Osteoblast (primary cell): Measurements from ENCODE around the gene BIRC7. TPM values are rescaled to one million over a fixed set of nuclear protein-coding genes. Genes with fewer than 3 reads are reported as not detected.
A peak's percentile ranks its signal among the peaks of the same experiment; 100 is the strongest.

Experiments
- DNase-seq: peaks from one replicate; pipeline ENCODE4 v3.0.0; 2011; ENCODE audit warnings: low spot score, mixed read lengths; ENCODE audit not compliant: insufficient read length; ENCODE audit errors: missing footprints
- H2AFZ ChIP-seq: 2 replicates; pipeline ENCODE4 v1.6.0; 2011; ENCODE audit warnings: mild to moderate bottlenecking, low read length
- H3K27ac ChIP-seq: 2 replicates; pipeline ENCODE4 v1.5.1; 2011; ENCODE audit warnings: mild to moderate bottlenecking, low read depth, low read length, moderate library complexity
- H3K27me3 ChIP-seq: 2 replicates; pipeline ENCODE4 v1.6.0; 2012; ENCODE audit warnings: mild to moderate bottlenecking, control low read depth, inconsistent platforms, low read length, moderate library complexity; ENCODE audit not compliant: insufficient read depth
- H3K36me3 ChIP-seq: 2 replicates; pipeline ENCODE4 v1.5.1; 2011; ENCODE audit warnings: mild to moderate bottlenecking, low read length, control low read depth, moderate library complexity; ENCODE audit not compliant: insufficient read depth
- H3K4me1 ChIP-seq: 2 replicates; pipeline ENCODE4 v1.5.1; 2011; ENCODE audit warnings: mild to moderate bottlenecking, low read length, control low read depth, moderate library complexity; ENCODE audit not compliant: insufficient read depth
- H3K4me2 ChIP-seq: 2 replicates; pipeline ENCODE4 v1.6.0; 2011; ENCODE audit warnings: mild to moderate bottlenecking, low read length; ENCODE audit not compliant: insufficient read depth
- H3K4me3 ChIP-seq: fragments of 200-600 bp; sonication (generic); 3 replicates; pipeline ENCODE4 v1.5.1; 2012; ENCODE audit warnings: mild to moderate bottlenecking, low read length, inconsistent platforms; ENCODE audit not compliant: insufficient read depth
- H3K79me2 ChIP-seq: 2 replicates; pipeline ENCODE4 v1.6.0; 2012; ENCODE audit warnings: mild to moderate bottlenecking, low read length, control low read depth, inconsistent platforms; ENCODE audit not compliant: insufficient read depth
- H3K9me3 ChIP-seq: 2 replicates; pipeline ENCODE4 v1.5.1; 2011; ENCODE audit warnings: low read depth, low read length, control low read depth
- H4K20me1 ChIP-seq: 2 replicates; pipeline ENCODE4 v1.6.0; 2012; ENCODE audit warnings: mild to moderate bottlenecking, low read length, control low read depth; ENCODE audit not compliant: insufficient read depth
- CTCF ChIP-seq: IDR thresholded peaks from 2 replicates; pipeline ENCODE4 v1.5.1; 2011; ENCODE audit warnings: mild to moderate bottlenecking, low read depth, low read length, moderate library complexity; ENCODE audit errors: extremely low read depth
- total RNA-seq: library from RNA; depleted of rRNA; stranded (reverse); fragments of >200 nt; gene quantifications from 2 replicates; pipeline ENCODE4 v1.2.3, GENCODE V29; 2012

The BIRC7 gene
- total RNA-seq, 1 donor = under 0.01 TPM

- TF ChIP-seq CTCF = peak; percentile 33
- DNase-seq = peak; percentile 85
- no peaks in the 10 kb centered on the region for H3K9me3 ChIP-seq
These were observed 859 bp upstream of the BIRC7 start for GRCh38 chr20:63234693-63235398.

DNA sequence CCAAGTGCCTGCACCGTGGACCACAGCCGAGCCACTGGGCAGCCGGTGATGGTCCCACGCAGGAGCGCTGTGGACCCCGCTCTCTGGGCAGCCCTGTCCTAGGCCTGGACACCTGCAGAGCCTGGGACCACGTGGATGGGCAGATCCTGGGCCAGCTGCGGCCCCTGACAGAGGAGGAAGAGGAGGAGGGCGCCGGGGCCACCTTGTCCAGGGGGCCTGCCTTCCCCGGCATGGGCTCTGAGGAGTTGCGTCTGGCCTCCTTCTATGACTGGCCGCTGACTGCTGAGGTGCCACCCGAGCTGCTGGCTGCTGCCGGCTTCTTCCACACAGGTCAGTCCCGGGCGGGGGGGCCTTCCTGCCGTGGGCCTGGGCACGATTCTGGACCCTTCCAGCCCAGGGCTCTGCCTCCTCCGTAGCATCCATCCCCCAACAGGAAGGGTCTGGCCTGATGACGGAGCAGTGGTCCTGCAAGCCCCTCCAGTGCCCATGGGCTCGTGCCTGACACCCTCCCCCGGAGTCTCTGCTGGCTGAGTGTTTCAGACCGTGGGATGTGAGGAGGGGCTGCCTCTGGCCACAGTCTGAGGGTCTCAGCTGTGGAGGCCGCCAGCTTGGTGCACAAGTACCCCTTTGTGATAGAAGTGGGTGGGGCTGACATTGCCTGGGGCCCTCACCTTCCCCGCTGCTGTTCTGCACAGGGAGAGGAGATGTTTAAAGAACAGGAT is 572 bp downstream of the BIRC7 start:
- no peak overlapping the region for H2AFZ ChIP-seq

More at GRCh38 chr20:63234693-63235398, 859 bp upstream of the BIRC7 start:
- H4K20me1 ChIP-seq = no peaks in the 10 kb centered on the region
- no peaks in the 10 kb centered on the region for H3K36me3 ChIP-seq
- peaks cover 29% of the 10 kb centered on the region for H3K4me1 ChIP-seq
- no peaks in the 10 kb centered on the region for H3K27me3 ChIP-seq
- H2AFZ ChIP-seq = no peak overlapping the region
- H3K27ac ChIP-seq = no peak overlapping the region
- H3K4me2 ChIP-seq = no peak overlapping the region
- no peaks in the 10 kb centered on the region for H3K79me2 ChIP-seq
- no peak overlapping the region for H3K4me3 ChIP-seq

DNA sequence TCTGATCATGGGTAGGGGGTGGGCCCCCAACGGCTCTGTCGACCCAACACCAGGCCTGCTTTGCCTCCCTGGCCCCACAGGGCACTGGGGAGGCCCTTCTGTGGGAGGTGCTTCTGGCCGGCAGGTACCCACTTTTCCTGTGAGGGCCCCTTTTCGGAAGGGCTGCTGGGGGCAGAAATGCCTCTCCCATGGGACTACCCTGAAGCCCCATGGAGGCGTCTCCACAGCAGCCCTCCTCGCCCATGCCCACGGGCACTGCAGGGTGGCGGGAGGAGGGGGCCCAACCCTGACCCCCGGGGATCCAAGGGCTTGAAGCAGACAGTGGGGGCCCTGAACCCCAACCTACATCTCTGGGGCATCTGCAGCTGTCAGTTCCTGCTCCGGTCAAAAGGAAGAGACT is 2.3 kb downstream of the BIRC7 start:
- no peak for DNase-seq
- Histone ChIP-seq H3K4me1 (peaks cover 3% of the 10 kb centered on the region), H3K79me2 (no peaks in the 10 kb centered on the region), H3K36me3 (no peaks in the 10 kb centered on the region), H2AFZ (no peak overlapping the region), H3K27me3 (no peaks in the 10 kb centered on the region), H3K9me3 (no peaks in the 10 kb centered on the region), H3K4me2 (no peak overlapping the region), H3K27ac (no peak overlapping the region), H3K4me3 (no peak overlapping the region), H4K20me1 (no peaks in the 10 kb centered on the region)
- TF ChIP-seq CTCF = no peak

More for the DNA sequence above, 572 bp downstream of the BIRC7 start:
- no peak for TF ChIP-seq CTCF
- H4K20me1 ChIP-seq = no peaks in the 10 kb centered on the region
- no peaks in the 10 kb centered on the region for H3K79me2 ChIP-seq
- DNase-seq = no peak
- peaks cover 20% of the 10 kb centered on the region for H3K4me1 ChIP-seq
- no peak overlapping the region for H3K27ac ChIP-seq
- no peaks in the 10 kb centered on the region for H3K36me3 ChIP-seq
- H3K4me3 ChIP-seq = no peak overlapping the region
- no peaks in the 10 kb centered on the region for H3K9me3 ChIP-seq
- H3K4me2 ChIP-seq = no peak overlapping the region
- no peaks in the 10 kb centered on the region for H3K27me3 ChIP-seq

- H3K27ac ChIP-seq = no peak overlapping the region
- H2AFZ ChIP-seq = no peak overlapping the region
- H3K79me2 ChIP-seq = no peaks in the 10 kb centered on the region
- TF ChIP-seq CTCF = no peak
- no peaks in the 10 kb centered on the region for H3K36me3 ChIP-seq
- no peaks in the 10 kb centered on the region for H4K20me1 ChIP-seq
- H3K4me2 ChIP-seq = no peak overlapping the region
- no peak overlapping the region for H3K4me3 ChIP-seq
- no peaks in the 10 kb centered on the region for H3K9me3 ChIP-seq
- H3K27me3 ChIP-seq = no peaks in the 10 kb centered on the region
- no peaks in the 10 kb centered on the region for H3K4me1 ChIP-seq
- DNase-seq = peak; percentile 70
These were observed 2.9 kb downstream of the BIRC7 start for GRCh38 chr20:63238514-63239125.
